Activated CD8-positive, alpha-beta memory T cell treated with anti-CD3 and anti-CD28 coated beads, Interleukin-2, amount 50 U/mL, for 48 hours (primary cell): ENCODE measurements around the gene PPP3CB.

Experiments
- DNase-seq: peaks from one replicate; pipeline ENCODE4 v3.0.0-alpha.2; 2020

The PPP3CB gene

DNA sequence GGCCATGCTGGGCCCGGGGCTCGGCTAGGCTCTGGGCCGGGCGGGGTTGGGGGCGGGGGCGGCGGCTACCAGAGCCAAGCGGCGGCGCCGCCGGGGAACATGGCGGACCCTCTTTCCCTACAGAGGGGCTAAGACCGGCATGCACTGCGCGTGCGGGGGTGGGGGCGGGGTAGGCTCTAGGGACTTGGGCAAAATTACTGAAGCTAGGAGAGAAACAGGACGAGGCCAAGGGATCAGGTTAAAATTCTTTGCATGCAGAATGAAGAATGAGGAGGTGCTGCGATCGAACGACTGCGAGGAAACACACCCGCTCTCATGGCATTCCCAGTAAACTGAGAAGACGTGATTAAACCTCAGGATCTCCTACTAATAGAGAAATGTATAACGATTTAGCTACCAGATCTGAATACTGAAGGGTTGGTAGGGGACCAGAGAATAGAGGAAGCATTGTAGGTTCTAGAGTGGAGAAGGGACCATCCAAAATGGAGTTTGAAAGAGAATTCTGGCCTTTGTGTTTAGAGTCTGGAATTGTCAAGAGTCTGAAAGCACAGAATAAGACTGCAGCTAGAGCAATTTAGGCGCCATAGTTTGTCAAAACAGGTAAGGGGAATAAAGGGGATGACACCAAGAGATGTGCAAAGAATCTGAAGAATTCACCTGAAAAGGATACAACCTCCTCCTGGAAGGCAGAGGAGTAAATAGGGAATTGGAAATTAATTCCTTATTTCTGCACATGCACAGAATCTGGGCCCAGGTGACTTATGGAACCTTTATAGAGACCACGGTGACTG is at the start of gene PPP3CB:
PPP3CB (minus strand) TSS at position 141 of the 791 bp plus-strand sequence; CDS start at position 6, 135 bp downstream.
- peak; percentile 90 for DNase-seq

DNA sequence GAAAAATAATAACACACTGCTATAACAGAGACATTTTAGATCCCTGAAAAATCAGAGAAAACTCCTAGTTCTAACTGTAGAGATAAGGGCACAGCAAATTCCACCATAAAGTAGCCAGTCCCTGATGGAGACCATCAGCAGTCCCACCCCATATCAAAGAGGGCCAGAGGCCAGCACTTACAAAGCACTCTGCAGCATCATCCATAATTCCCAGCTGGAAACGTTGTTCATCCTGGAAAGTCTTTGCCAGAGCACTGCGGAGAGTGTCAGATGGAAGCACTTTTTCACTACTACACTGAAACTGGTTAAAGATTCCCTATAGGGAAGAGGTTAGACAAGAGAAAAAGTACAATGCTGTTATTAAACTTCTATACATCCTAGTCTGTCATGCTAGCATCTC is 49.5 kb upstream of the PPP3CB start:
- no peak for DNase-seq

DNA sequence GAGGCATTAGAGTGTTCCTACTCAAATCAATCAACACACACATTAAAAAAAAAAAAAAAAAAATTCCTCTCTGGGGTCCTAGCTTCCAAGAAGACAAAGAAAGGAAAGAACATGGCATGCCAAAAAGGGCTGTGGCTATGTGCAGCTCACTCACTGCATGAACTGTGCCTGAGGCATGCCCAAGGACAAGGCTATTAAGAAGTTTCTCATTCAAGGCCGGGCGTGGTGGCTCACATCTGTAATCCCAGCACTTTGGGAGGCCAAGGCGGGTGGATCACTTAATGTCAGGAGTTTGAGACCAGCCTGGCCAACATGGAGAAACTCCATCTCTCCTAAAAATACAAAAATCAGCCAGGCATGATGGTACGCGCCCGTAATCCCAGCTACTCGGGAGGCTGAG is 41.9 kb upstream of the PPP3CB start:
- DNase-seq: no peak

DNA sequence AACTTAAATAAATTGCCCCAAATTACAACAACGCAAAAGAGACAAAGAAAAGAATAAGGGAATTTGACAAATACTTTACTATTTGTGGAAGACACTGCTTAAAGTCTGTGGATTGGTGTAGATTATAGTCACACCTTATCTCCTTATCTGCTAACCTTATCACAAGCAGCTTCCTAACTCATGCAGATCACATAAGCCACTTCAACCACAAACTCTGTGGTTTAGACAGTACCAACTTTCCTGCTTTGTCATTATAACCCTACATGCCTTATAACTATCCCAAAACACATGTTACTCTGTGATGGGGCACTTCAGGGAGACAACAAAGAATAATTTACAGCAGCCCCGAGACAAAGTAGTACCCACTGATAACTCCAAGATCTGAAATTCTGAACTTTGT is 41.5 kb upstream of the PPP3CB start:
- no peak for DNase-seq

DNA sequence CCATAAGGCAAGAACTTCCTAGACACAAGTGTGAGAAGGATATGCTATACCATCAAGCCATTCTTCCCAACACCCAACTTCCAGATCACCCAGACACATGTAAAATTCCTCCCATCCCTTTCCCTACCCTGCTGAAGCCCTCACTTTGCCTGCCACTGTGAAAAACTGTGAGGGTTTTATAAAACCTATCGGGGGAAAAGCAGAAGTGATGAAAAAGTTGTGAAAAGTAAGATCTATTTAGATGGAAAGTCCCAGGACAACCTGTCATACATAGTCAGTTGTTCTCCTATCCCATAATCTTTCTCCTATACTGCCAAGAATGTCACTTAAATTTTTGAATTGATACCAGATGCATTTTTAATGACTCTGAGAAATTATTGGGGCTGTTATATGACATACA is 39.0 kb upstream of the PPP3CB start:
- no peak for DNase-seq

DNA sequence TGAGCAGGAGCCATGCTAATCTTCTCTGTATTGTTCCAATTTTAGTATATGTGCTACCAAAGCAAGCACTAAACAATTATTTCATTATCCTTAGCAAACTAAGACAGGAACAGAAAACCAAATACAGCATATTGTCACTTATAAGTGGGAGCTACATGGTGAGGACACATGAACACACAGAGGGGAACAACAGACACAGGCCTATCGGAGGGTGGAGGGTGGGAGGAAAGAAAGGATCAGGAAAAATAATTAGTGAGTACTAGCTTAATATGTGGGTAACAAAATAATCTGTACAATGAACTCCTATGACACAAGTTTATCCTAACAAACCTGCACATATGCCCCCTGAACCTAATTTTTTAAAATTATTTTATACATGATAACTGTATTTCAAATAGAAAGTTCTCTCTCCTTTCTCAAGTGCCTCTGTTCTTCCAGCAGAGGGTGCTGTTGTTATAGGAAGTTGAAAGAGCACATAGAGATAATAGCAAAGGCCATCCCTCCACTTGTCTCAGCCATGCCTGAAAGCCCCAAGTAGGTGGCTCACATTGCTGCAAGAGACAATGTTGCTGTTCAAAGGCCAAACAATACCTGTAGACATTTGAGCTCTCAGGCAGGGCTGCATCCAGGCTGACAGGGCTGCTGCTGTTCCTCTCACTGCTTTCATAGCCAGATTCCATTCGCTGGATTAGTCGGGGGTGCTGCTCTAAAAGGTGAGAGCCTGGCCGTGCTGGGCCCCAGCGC is 33.4 kb upstream of the PPP3CB start:
- DNase-seq: peak; percentile 53

DNA sequence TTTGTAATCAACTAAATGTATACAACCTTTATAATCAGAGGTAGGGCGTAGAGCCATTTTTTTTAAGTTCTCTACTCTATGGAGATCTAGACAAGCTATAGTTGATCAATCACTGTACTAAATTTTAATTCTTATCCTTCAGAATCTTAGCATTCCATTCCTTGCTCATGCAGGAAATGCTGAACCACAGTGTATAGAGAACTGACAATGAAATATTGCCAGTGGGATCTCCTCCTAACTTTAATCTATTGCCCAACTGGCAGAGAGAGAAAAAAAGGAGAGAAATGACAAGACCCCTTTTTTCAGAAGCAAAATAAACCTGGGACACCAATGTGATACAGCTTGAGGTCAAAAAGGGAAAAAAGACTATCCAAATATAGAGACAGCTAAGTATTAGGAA is 26.4 kb upstream of the PPP3CB start:
- DNase-seq: no peak

DNA sequence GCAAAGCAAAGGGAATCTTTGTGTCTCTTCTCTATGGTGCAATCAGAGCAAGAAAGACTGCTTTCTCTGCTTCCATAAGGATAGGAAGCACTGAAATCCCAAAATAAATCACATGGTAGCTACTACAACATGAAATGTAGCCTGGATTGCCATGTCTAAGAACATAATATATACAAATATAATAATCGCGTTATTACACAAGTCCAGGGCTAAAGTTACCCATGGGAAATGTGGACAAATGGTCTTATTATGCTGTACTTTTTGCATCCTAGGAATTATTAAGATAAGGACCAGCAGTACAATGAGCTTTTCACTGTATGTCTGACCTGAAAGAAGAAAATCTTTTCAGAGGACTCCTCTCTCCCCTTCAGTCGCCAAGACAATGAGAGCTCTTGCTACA is 23.5 kb upstream of the PPP3CB start:
- DNase-seq: no peak

DNA sequence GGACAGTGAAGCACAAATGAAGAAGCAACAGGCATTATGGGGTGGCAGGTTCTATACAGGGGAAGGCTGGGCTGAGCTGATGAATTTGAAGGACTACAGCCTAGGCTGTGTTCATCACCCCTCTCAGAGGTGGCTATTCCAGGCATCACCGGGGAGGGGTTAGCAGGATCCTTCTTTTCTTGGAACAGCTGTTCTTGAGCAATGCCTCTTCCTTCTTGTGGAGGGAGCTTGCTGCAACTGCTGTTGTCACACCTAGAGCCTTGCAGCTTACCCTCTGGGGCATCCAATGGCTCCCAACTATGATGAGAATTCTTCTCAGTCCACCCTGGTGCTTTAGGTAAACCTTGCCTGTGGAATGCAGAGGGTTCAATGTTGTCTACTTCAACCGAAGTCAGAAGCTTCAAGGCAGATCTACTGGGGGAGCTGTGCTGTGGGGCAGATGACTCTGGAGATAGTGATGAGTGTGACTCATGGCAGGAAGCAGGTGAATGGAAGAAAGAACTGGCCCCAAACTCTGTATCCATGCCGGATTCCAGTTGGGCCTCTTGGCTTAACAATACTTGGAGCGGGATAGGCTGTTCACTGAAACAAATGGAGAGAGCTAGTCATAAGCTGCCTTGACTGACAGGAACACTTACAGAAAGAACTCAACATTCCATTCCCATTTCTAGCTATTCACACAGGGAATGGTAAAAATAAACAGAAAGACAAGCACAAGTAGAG is 21.5 kb upstream of the PPP3CB start:
- no peak for DNase-seq

DNA sequence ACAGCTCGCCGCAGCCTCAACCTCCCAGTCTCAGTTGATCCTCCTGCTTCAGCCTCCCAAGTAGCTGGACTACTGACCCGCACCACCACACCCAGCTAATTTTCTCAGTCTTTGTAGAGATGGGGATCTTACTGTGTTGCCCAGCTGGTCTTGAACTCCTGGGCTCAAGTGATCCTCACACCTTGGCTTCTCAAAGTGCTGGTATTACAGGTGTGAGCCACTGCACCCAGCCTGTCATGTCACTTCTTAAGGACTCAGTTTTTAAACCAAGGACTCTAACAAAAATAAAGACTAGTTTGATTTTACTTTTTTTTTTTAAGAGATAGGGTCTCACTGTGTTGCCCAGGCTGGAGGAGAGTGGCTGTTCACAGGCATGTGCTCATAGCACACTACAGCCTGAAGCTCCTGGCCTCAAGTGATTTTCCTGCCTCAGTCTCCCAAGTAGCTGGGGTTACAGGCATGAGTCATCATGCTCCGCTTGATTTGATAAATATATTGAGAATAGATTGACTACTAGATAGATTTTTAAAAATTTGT is 16.5 kb upstream of the PPP3CB start:
- DNase-seq: no peak

DNA sequence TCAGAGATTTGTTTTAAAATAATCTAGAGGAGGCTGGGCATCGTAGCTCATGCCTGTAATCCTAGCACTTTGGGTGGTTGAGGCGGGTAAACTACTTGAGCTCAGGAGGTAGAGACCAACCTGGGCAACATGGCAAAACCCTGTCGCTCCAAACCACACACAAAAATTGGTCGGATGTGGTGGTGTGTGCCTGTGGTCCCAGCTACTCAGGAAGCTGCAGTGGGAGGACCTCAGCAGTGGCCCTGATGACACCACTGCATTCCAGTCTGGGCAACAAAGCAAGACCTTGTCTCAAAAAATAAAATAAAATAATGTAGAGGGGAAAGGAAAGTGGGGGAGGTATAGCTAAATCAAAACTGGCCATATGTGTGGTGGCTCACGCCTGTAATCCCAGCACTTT is 13.9 kb upstream of the PPP3CB start:
- DNase-seq: no peak

DNA sequence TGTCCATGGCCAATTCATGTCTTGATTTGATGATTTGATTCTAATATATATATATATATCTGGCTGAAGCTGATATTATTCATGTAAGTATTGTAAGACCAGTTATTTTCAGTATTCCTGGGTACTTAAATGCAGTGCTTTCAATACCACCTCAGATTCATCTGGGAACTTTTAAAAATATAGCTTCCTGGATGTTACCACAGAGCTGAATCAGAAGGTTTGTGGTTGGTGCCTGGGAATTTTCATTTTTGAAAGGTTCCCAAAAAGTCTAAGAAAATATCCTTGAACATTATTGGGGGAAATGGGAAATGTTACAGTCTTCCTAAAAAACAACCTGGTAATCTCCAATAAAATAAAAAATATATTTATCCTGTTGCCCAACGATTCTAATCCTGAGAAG is 10.7 kb upstream of the PPP3CB start:
- DNase-seq: no peak

DNA sequence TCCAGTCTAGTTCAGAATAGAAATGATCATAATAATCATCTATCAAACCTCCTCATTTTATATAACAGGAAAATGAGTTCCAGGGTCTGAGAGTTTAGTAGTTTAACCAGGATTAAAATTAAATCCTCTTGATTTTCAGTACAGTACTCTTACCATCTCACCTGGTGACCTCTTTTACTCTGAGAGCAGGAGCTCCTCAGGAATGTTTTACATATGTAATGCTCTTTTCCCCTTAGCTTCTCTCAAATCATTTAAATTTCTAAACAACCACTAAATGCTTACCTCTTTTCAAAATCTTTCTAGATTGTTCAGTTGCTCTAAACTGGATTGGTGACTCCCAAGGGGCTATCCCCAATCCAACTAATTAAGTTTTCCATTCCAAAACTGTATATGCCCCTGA is 10.2 kb upstream of the PPP3CB start:
- no peak for DNase-seq

DNA sequence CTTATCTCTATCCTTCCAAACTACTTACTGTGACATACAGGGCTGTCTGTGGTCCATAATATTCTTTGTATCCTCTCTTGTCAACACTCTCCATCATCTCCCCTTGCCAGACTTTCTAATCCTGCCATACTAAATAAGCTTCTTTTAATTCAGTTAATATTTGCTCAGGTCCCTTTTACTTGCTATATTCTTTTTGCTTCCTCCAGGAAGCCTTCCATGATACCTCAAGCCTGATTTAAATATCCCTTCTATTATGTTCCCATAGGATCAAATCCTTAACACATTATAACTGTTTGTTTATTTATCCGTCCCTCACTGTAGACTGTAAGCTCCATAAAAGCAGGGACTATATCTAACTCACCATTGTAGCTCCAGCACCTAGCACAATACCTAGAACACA is 7.2 kb upstream of the PPP3CB start:
- DNase-seq: no peak

DNA sequence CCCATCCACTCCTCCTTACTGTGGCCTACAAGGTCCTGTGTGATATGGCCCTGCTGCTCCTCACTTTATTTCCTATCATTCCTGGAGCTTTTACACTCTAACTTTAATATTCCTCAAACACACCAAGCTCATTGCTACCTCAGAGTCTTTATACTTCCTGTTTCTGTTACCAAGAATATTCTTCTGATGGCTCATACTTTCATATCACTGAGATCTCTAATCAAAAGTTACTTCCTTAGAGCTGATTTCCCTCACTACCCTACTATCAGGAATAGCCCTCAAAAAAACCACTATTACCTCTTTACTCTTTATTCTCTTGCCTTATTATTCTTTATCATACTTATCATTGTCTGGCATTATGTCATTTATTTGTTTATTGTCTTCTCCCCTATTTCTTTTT is 5.8 kb upstream of the PPP3CB start:
- no peak for DNase-seq

DNA sequence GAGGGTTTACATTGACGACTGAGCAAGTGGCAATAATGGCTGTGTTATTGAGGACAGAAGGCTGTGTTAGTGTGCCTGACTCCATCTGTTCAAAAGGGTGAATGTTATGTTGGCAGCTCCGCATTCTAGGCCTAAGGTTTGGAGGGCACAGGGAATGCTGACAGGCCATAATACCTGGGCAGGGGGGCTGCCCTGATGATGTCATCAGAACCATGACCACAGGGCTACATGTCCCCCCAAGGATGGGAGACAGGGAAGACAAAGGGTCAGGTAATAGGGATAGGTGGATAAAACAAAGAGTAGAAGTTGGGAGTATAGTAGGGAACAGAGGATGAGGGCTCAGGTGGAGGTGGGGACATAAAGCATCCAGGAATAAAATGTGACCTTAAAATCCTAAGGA is 1.8 kb upstream of the PPP3CB start:
- DNase-seq: no peak

DNA sequence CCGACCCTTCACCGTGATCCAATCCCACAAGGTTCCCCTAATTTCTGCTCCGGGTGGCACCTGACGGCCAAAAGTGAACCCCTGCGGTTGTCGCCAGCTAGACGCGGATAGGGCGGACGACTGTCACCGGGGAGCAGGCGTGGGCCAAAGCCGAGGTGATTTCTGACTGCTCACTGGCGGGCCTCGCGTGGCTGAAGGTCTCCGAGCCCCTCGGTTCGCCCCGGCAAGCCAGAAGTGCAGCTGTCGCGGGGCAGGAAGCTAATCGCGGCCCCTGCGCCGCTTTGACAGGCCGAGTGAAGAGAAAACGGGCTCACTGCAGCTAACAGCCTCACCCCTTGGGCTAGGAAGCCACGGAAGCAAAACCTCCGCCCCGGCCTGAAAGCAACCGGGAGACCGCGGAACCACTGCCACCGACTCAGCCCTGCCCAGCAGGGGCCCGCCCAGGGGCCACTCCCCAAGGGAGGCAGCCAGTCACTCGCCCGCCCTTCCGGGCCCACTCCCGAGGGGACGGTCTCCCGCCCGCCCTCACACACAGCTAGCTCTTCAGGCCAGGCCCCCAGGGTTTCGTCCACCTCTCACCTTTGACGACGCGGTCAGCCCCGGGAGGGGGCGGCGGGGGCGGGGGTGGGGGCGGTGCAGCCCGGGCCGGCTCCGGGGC is 469 bp downstream of the PPP3CB start:
- DNase-seq: peak; percentile 92

DNA sequence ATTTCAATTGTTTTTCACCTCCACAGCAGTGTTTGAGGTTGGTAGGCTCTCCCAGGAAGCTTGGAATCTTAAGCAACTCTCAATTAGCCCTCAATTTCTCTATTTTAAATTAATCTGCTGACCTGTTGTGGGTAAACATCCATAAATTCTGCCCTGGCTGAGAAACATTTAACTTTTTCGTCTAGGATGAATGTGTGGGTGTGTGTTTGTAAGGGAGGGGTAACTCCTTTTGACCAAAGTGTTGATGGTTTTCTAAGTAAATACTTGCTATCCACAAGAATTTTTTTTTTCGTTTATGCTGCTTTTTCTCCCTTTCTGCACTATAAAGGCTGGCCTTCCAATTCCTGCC is 973 bp downstream of the PPP3CB start:
- DNase-seq: no peak

DNA sequence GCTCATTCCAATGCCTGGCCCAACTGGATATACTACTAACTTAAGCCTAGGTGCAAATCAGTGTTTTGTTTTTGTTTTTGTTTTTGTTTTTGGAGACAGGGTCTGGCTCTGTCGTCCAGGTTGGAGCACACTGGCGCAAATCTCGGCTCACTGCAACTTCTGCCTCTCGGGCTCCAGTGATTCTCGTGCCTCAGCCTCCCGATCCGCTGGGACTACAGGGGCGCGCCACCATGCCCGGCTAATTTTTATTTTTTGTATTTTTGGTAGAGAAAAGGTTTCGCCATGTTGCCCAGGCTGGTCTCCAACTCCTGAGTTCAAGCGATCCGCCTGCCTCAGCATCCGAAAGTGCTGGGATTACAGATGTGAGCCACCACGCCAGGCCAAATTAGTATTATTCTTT is 1.6 kb downstream of the PPP3CB start:
- no peak for DNase-seq

DNA sequence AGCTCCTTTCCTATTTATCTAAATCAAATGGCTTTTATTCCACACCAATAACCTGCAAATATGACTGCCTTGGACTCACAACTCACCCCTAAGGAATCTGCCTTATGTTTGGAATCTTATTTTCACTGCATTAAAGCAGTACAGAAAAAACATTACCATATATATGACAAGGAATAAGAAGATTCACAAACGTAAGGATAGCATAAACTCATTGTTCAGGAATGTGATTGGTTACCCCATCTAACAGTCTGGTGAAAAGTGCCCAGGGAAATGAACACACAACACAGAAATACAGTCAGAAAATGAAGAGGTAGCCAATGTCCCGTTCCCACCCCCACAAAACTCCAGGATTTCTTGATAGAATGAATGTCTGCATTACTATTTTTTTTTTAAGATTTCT is 2.0 kb downstream of the PPP3CB start:
- no peak for DNase-seq

DNA sequence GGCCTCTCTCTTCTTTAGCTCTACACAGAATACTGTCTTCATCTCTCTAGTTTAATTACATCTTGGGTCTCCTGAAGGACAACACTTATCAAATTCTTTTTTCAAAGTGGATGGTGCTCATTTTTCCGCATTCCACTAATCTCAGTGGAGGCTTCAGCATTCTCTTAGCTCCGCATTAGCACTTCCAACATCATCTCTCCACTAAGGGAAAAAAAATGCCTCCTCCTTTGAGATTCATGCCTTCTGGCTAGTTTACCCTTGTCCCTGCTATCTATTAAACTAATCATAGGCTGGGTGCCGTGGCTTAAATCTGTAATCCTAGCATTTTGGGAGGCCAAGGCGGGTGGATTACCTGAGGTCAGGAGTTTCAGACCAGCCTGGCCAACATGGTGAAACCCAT is 9.2 kb downstream of the PPP3CB start:
- DNase-seq: no peak

DNA sequence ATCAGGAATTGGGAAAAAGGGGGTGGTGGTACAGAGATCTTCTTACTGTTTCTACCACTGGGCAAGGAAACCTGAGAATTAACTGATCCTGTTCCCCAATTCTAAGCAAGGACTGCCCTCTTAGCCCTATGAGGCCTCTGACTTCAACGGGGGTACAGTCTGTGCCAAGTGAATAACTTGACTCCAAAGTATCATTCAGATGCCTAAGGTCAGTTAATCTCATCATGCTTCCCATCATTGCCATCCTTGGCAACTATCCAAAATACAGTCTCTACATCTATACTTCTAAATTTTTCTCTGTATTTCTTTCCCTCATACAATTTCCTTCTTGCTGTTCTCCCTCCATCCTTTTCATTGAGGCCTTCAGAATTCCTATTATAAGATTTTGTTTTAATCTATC is 10.5 kb downstream of the PPP3CB start:
- DNase-seq: no peak

DNA sequence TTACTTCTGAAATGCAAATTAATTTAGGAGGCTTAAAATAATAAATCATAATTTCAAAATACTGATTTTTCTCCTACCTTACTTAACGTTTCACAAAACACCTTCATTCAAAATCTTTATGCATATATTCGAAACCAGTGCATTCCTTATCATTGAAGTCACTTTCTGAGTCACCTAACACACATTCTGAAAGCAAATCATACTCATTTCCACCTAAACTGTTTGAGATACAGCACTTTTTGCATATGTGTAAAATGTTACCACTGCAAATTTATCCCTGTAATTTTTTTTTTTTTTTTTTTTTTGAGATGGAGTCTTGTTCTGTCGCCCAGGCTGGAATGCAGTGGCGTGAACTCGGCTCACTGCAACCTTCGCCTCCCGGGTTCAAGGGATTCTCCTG is 15.7 kb downstream of the PPP3CB start:
- no peak for DNase-seq
